ENCODE data around the gene SDC1.

The SDC1 gene

GRCh38 chr2:20169796-20170703, 54.9 kb downstream of the SDC1 start:
- peak; percentile 75 for DNase-seq (ENCODE audit: low spot score)

DNA sequence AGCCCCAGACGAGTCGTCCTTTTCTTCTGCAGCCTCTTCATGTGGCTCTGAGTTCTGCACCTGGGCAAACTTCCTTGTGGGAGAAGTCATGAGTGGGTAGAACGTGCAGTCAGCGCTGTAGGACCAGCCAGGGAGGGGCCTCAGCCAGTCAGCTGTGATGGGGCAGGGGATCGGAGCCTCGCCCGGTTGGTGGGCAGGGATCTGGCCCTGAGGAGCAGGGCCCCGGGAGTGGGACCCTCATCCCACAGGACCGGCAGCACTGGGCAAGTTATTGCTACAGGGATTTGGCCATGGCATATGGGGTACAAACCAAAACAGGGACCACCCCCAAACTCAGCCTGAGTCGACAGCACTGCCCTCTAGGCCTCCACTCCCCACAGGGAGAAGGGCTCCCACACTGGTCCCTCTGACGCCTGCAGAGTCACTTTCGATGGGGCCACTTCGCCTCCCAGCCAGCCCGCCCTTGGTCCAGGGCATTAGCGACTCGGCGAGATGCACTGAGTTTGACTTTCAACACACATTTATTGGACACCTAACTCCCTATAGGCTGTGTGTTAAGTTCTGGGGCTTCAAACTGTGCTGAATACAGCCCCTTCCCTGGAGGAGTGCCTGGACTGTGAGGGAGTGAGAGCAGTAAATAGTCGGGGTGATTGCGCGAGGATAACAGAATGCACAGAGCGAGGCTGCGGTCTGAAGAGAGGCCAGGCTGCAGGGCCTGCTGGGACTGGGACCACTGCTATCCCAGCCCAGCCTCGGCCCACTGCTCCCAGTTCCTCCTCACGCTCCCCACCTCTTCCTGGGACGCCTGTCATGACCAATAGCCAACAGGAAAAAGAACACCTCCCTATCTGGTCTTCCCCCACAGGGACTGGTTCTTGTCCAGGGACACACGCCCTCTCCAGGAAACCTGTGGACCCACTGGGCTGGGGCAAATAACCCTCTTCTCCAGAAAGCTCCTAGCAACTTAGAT, 55.9 kb downstream of the SDC1 start:
- DNase-seq (ENCODE audit: low spot score) = no peak

GRCh38 chr2:20168048-20168726, 56.7 kb downstream of the SDC1 start:
- no peak for DNase-seq (ENCODE audit: low spot score)

- DNase-seq (ENCODE audit: low spot score) = no peak
Observed at GRCh38 chr2:20167356-20167755, 57.6 kb downstream of the SDC1 start.

DNA sequence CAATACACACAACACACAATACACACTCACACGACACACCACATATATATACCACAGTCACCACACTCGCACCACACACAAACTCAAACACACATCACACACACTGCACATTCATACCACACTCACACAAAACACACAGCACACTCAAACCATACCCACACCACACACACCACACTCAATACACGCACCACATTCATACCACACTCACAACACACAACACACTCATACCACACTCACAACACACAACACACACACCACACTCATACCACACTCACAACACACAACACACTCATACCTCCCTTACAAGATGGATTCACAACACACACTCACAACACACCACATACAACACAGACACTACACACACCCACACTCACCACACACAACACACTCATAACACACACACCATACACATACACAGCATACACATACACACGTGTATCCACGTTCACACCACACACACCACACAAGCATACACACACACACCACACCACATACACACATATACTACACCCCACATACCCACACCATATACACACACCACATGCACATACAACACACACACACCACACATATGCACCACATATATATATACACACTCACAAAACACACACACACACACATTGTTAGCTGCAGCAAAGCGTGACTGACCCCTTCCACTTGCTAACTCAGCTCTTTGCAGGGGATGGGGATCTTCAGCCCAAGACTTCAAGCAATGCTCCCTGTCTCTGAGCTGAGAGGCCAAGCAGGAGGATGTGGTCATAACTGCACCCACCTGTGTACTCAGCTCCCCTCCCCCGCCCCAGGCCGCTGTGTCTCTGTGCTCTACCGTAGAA, 59.0 kb downstream of the SDC1 start:
- DNase-seq (ENCODE audit: low spot score) = no peak

DNA sequence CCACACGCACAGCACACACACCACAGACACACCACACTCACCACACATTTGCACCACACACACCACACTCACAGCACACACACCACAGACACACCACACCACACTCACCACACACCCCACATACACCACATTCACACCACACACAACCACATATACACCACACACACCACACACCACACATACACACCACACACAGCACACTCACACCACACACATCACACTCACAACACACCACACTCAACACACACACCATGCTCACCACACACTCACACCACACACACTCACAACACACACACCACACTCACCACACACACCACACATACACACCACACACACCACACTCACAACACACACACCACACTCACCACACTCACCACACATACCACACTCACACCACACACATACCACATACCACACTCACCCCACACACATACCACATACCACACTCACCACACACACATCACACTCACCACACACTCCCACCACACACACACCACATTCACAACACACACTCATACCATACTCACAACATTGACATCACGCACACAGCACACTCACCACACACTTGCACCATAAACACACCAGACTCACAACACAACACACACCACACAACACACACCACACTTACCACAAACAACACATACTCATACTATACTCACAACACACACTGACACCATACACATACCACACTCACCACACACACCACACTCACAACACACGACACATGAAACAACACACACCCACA, 60.0 kb downstream of the SDC1 start:
- DNase-seq (ENCODE audit: low spot score) = no peak

GRCh38 chr2:20164061-20164733, 60.7 kb downstream of the SDC1 start:
- no peak for DNase-seq (ENCODE audit: low spot score)

GRCh38 chr2:20159411-20160070, 65.4 kb downstream of the SDC1 start:
- no peak for DNase-seq (ENCODE audit: low spot score)

DNA sequence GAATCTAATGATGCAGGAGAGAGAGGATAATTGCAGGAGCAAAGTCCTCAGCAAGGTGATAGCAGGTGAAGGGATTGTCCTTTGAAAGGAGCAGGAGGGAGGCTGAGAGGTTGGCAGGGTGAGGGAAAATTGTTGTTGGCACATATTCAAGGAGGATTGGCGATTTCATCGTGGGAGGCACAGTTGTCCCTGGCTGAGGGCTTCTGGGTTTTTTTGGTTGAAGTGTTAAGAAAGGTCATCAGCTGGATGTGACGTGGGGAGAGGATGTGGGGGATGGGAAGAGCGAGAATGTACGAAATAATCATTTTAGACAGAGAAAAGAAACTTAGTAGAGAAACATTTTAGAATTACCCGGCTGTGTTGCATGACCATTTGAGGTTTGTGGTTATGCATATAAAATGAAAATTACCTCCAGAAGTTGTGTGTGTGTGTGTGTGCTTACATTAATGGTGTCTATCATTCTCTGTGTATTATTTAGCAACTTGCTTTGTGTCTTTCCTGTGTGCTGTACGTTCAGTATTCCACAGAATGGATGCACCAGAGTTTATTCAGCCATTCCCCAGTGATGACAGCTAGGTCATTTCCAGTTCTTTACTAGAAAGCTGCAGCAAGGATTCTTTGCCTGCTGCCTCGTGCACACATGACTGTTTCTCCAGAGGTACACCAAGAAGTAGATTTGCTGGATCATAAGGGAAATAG, 67.6 kb downstream of the SDC1 start:
- DNase-seq (ENCODE audit: low spot score) = no peak

GRCh38 chr2:20156836-20157192, 68.1 kb downstream of the SDC1 start:
- DNase-seq (ENCODE audit: low spot score) = no peak

DNA sequence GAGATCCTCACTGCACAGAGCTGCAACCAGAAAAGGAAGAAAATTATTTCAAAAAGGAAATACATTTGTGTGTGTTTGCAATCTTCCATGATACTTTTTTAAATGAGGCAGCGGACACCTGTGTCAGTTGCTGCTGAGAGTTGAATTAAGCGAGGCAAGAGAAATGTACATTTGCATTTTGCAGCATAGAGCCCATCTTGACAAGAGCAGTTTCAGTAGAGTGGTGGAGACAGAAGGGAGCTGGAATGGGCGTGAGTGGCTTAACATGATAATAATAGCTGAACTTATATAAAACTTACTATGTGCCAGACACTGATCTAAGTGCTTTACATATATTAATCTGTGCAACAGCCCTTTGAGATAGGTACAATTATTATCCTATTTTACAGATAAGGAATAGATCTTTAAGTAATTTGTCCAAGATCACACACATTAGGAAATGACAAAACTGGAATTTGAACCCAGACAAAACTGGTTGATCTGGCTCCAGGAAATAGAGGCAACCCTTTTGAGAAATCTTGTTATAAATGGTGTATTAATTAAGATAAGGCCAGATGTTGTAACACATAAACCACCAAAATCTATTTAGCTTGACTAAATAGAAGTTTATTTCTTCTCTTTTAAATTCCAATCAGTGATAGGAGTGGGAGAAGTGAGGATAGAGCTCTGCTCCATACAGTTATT, 68.7 kb downstream of the SDC1 start:
- DNase-seq (ENCODE audit: low spot score) = no peak

DNA sequence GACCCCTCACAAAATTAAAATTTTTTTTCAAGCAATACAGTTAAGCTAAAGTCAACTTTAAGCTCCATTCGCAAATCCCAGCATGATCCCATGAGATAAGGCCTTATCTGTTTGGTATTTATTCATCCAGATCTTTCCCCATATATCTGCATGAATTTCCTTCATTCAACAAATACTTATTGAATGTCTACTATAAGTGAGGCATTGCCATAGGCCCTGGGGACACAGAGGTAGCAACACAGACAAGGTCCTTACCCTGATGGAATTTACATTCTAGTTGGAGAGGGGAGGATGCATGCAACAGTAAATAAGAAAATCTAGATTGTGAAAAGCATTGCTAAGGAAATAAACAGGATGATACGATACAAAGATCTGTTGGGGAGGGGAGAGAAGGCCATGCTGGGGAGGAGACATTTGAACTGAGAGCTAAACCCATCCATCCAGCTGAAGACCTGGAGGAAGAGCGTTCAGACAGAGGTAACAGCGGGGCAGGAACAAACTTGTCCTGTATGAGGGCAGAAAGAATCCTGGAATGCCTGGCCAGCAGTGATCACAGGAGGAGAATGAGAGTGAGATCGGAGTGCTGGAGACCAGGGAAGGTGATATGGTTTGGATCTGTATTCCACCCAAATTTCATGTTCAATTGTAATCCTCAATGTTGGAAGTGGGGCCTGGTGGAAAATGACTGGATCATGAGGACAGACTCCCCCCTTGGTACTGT, 71.6 kb downstream of the SDC1 start:
- no peak for DNase-seq (ENCODE audit: low spot score)

DNA sequence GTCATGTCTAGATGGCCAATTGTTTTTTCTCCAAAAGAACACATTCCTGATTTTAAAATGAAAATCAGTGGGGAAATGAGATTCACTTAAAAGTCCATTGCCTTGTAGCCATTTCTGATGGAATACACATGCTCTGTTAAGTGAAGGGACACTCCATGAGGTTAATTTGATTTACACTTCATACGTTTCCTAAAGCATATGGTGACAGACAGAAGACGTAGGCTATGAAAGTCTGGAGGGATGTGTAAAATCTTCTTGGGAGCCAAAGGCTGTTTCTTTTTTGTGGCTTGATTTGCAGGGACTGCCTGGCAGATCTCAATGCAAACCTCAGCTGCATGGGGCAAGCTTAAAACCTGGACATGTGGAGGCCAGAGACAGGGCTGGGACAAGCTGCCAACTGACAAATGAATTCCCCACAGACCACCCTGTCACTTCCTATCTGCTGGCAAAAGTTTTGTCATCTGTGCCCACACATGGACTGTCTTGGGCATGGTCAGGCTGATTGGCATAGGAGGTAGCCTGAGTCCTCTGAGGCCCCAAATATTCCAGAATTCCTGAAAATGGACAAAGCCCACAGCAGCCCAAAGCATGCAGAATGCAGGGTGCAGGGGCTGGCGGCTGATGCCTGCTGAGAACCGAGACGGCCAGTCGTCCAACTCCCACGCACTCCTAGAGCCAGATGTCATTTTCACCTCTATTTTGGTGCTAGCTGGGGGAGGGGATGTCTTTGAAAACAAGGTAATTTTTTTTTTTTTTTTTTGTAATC, 73.9 kb downstream of the SDC1 start:
- no peak for DNase-seq (ENCODE audit: low spot score)
